ENCODE results near the gene OBSCN.

DNA sequence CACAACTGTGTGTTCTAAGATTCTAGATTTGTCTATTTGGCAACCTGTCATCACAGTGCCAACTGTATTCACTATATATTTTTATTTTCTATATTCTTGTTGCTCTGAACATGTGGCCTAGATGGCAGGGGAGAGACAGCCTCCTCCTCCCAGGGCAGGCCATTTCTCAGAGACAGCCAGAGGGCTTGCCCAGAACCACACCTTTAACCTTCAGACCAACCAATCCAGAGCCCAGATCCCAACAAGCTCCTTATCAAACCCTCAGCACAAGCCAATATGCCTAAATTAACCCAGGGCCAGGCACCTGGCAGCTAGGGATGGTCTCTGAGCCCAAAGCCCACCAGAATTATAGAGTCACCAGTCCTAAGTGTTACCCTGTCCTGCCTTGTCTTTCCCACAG is 179.5 kb downstream of the OBSCN start:
- TF ChIP-seq POLR2A (IDR thresholded peaks at IDR 0.05) (no peak), CTCF (IDR thresholded peaks at IDR 0.05) (no peak), POLR2AphosphoS5 (IDR thresholded peaks at IDR 0.05) (no peak)

Data from suprapubic skin (tissue), 4 donors.